Lung (tissue), 12 donors: ENCODE data around the gene CCDC148. TPM values are rescaled to one million over a fixed set of nuclear protein-coding genes. Genes with fewer than 3 reads are reported as not detected.
"Not testable (repeated sequence)": the region's sequence is repeated elsewhere in the genome, so short reads cannot be mapped to it uniquely, and the experiment has no call there.

Experiments
- ATAC-seq: fragments of 200-7000 bp; cut with Tn5 transposase; one replicate; pipeline ENCODE4 v1.9.1; 2020; ENCODE audit warnings: moderate number of reproducible peaks; ENCODE audit not compliant: insufficient read depth, low FRiP score
- DNase-seq, 3 donors: peaks; one replicate each; pipeline ENCODE4 v3.0.0-alpha.2; 2013 to 2017
- H3K27ac ChIP-seq, 2 donors: one replicate each; pipeline ENCODE4 v1.5.1; 2013; ENCODE audit warnings: mild to moderate bottlenecking in 2 of 2, moderate library complexity in 2 of 2, control low read depth in 1 of 2, inconsistent platforms in 1 of 2, low read depth in 1 of 2, low read length in 1 of 2
- H3K27me3 ChIP-seq, 3 donors: one replicate each; pipeline ENCODE4 v1.5.1; 2013; ENCODE audit warnings: low read length in 2 of 3; ENCODE audit not compliant: control insufficient read depth in 3 of 3, insufficient read depth in 3 of 3
- H3K36me3 ChIP-seq, 4 donors: one replicate each; pipeline ENCODE4 v1.5.1; 2013; ENCODE audit warnings: low read length in 4 of 4, mild to moderate bottlenecking in 1 of 4, moderate library complexity in 1 of 4; ENCODE audit not compliant: control insufficient read depth in 4 of 4, insufficient read depth in 4 of 4
- H3K4me1 ChIP-seq, 5 donors: one replicate each; pipeline ENCODE4 v1.5.1; 2013; ENCODE audit warnings: low read length in 5 of 5, mild to moderate bottlenecking in 2 of 5, moderate library complexity in 1 of 5; ENCODE audit not compliant: control insufficient read depth in 5 of 5, insufficient read depth in 5 of 5
- H3K4me3 ChIP-seq: one replicate; pipeline ENCODE4 v1.5.1; 2013; ENCODE audit warnings: mild to moderate bottlenecking, control low read depth, moderate library complexity
- H3K9ac ChIP-seq, 2 donors: one replicate each; pipeline ENCODE4 v1.5.1; 2013; ENCODE audit warnings: low read length in 2 of 2, control low read depth in 1 of 2; ENCODE audit not compliant: insufficient read depth in 1 of 2
- H3K9me3 ChIP-seq, 4 donors: one replicate each; pipeline ENCODE4 v1.5.1; 2013; ENCODE audit warnings: low read length in 3 of 4, mild to moderate bottlenecking in 1 of 4, moderate library complexity in 1 of 4; ENCODE audit not compliant: control insufficient read depth in 4 of 4, insufficient read depth in 3 of 4
- CTCF ChIP-seq: IDR thresholded peaks from 2 replicates; pipeline ENCODE4 v1.5.1; 2012; ENCODE audit warnings: mild to moderate bottlenecking; ENCODE audit errors: control extremely low read depth, extremely low read depth
- WGBS, 2 donors: extraction: QIAGEN DNeasy Blood & Tissue Kit; methylation state at CpG; one replicate each; pipeline ENCODE4 v1.1.7; 2013; 5-methylcytosine and 5-hydroxymethylcytosine counted together
- polyA plus RNA-seq, 2 donors: library from polyadenylated mRNA; stranded (reverse); fragments of 200-250 nt; gene quantifications; one replicate each; pipeline ENCODE4 v1.2.1, GENCODE V29; 2013
- total RNA-seq, 2 donors: library from RNA; depleted of rRNA in 1 of 2; stranded (reverse); fragments of >200 nt in 1 of 2; gene quantifications; one replicate each; pipeline ENCODE4 v1.2.1, GENCODE V29; 2014 to 2021
- donor health status: control.
- donor health status: control.
- donor health status: Bipolar disorder and iron deficiency.
- donor health status: healthy.
- donor health status: DM: yes; HTN: yes; CAD: no.

The CCDC148 gene
- total and polyA plus RNA-seq, 4 donors, result 0.61 to 8.6 (median 2.5) TPM

- ATAC-seq, result peak; percentile 74
- H3K27me3 ChIP-seq, result no peaks in the 10 kb centered on the region
- H3K9me3 ChIP-seq, result no peaks in the 10 kb centered on the region
- H3K27ac ChIP-seq, result peak overlapping the region; percentile 86 to 94
- no peak for TF ChIP-seq CTCF
- H3K36me3 ChIP-seq, result peaks cover 0 to 5% (median 0%) of the 10 kb centered on the region in 4 donors
- WGBS, 2 donors, result 0 to 1% methylated on average over 61 of the region's 61 CpGs
- H3K4me1 ChIP-seq, result peaks cover 3 to 33% (median 15%) of the 10 kb centered on the region in 5 donors
- peak overlapping the region; percentile 67 to 73 for H3K9ac ChIP-seq
- peak overlapping the region; percentile 96 for H3K4me3 ChIP-seq
- peak; percentile 80 to 84 (median 81) for DNase-seq
Observed at GRCh38 chr2:158457826-158458616, 1.5 kb upstream of the CCDC148 start.

GRCh38 chr2:158457092-158457825 is 706 bp upstream of the CCDC148 start:
- H3K27me3 ChIP-seq, result no peaks in the 10 kb centered on the region
- H3K9ac ChIP-seq, result peak overlapping the region; percentile 61 to 67
- H3K27ac ChIP-seq, result peak overlapping the region; percentile 86 to 94
- no peaks in the 10 kb centered on the region for H3K9me3 ChIP-seq
- H3K4me1 ChIP-seq, result peaks cover 3 to 29% (median 11%) of the 10 kb centered on the region in 5 donors
- ATAC-seq (peak; percentile 24), DNase-seq (peak in 2 of 3 donors; percentile 77 to 79)
- H3K36me3 ChIP-seq, result peaks cover 0 to 5% (median 0%) of the 10 kb centered on the region in 4 donors
- no peak for TF ChIP-seq CTCF
- H3K4me3 ChIP-seq, result peak overlapping the region; percentile 96
- WGBS, 2 donors, result 0 to 1% methylated on average over 61 to 84 of the region's 84 CpGs

GRCh38 chr2:158443606-158444005 is 12.9 kb downstream of the CCDC148 start:
- Histone ChIP-seq H3K36me3 (no peaks in the 10 kb centered on the region), H3K4me1 (no peaks in the 10 kb centered on the region), H3K27ac (no peak overlapping the region), H3K9me3 (no peaks in the 10 kb centered on the region), H3K27me3 (no peaks in the 10 kb centered on the region), H3K9ac (no peak overlapping the region), H3K4me3 (no peak overlapping the region)
- DNase-seq (no peak), ATAC-seq (no peak)
- 95 to 98% methylated on average over 1 of the region's 1 CpG for WGBS, 2 donors
- TF ChIP-seq CTCF, result no peak

GRCh38 chr2:158439062-158439461 is 17.5 kb downstream of the CCDC148 start:
- not testable (repeated sequence) for H3K4me1 ChIP-seq, H3K9me3 ChIP-seq, H3K27me3 ChIP-seq, H3K27ac ChIP-seq, H3K36me3 ChIP-seq, H3K4me3 ChIP-seq, DNase-seq, ATAC-seq, H3K9ac ChIP-seq
- 89 to 91% methylated on average over 4 of the region's 4 CpGs for WGBS, 2 donors

- DNase-seq, H3K36me3 ChIP-seq, H3K27ac ChIP-seq, H3K4me1 ChIP-seq, ATAC-seq, H3K27me3 ChIP-seq, H3K9ac ChIP-seq, H3K4me3 ChIP-seq: not testable (repeated sequence)
- WGBS, 2 donors, result 88 to 97% methylated on average over 13 of the region's 13 CpGs
- peaks cover 0 to 11% (median 3%) of the 10 kb centered on the region in 4 donors for H3K9me3 ChIP-seq
Observed at GRCh38 chr2:158433716-158434115, 22.8 kb downstream of the CCDC148 start.
